Right ventricle myocardium inferior (tissue), 1 donor: ENCODE results near the gene C1orf174. TPM values are rescaled to one million over a fixed set of nuclear protein-coding genes. Genes with fewer than 3 reads are reported as not detected.

ENCODE experiments used
- ATAC-seq: fragments of 200-7000 bp; cut with Tn5 transposase; one replicate; pipeline ENCODE4 v1.9.1; 2020; ENCODE audit warnings: mild to moderate bottlenecking, moderate library complexity
- DNase-seq: peaks from one replicate; pipeline ENCODE4 v3.0.0; 2021; ENCODE audit errors: missing footprints
- intact Hi-C: fragments of 100-400 bp; cut with DNase I; formaldehyde crosslinking; loops from one replicate; pipeline ENCODE4 v1.11.0; 2022
- total RNA-seq: library from RNA; stranded (reverse); fragmentation: NEBNext Ultra II Directional; extraction: Animal tissue kit (Norgen Biotek cat#: 25700); gene quantifications from one replicate; pipeline ENCODE4 v1.2.1, GENCODE V29; 2021
- donor health status: DM: no; HTN: yes; CAD: no; lungs with severe emphysema.

The C1orf174 gene
- total RNA-seq, 1 donor from 2014 or later: 14.1 TPM

DNA sequence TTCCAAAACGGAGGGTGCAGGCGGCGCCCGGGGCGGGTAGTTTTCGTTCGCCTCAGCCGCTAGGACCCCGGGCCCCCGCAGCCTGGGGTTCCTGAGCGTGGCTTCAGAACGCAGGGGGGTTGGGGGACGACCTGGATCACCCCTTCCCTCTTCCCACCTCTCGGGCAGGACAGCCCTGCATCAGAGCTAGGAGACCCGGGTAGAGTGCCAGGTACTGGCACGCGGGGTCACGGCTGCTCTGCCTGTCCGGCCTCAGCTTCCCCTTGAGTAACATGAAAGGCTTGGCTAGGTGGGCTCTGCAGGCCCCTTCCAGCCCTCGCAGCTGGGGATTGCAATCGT lies 42.3 kb downstream of the C1orf174 start:
- DNase-seq: no peak
- ATAC-seq: no peak
- intact Hi-C loops: loop anchor here (5.0 kb wide), 1 partner anchor 40 kb away; no protein-coding TSS in a partner anchor

DNA sequence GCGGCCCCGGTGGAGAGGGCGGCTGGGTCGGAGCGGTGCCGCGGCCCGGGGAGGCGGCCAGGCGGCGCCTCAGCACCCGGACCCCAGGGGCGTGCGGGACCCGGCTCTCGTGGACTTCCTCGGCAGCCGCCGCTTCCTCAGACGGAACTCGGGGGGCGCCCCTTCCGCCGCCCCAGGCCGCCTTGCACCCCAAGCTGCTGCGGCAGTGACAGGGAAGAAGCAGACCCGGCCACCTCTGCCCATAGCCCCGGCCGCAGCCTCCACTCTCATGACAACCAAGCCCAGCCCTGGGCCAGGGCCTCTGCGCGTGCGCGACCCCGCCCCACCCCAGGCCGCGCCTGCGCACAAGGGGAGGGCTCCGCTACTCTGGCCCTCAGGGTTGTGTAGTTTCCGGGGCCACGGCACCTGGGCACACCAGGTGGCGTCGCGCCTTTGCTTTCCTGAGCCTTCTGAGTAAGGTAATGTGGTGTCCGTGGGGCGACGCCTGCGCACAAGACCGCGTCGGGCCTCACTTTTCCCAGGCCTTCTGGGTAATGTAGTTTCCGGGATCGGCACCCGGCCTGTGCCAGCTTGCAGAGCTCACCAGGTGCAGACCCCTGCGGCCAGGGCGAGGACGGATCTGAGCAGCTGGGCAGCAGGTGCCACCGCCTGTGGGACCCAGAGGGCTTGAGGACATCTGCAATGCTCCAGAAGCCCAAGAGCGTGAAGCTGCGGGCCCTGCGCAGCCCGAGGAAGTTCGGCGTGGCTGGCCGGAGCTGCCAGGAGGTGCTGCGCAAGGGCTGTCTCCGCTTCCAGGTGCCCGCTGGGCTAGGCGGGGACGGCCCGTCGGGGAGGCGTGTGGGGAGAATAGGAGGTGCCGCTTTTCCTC lies 42.9 kb downstream of the C1orf174 start, which contains the start of the genes CEP104 and DFFB:
CEP104 (minus strand) TSS at position 289 of the 868 bp plus-strand sequence. CDS start 4,804 bp downstream, outside the sequence.
DFFB (plus strand) TSS at position 554 of the 868 bp plus-strand sequence; CDS start at position 682, 128 bp downstream.
- peak; percentile 97 for ATAC-seq
- peak; percentile 94 for DNase-seq
- intact Hi-C loops: loop anchor here (5.0 kb wide), 1 partner anchor 40 kb away; no protein-coding TSS in a partner anchor

DNA sequence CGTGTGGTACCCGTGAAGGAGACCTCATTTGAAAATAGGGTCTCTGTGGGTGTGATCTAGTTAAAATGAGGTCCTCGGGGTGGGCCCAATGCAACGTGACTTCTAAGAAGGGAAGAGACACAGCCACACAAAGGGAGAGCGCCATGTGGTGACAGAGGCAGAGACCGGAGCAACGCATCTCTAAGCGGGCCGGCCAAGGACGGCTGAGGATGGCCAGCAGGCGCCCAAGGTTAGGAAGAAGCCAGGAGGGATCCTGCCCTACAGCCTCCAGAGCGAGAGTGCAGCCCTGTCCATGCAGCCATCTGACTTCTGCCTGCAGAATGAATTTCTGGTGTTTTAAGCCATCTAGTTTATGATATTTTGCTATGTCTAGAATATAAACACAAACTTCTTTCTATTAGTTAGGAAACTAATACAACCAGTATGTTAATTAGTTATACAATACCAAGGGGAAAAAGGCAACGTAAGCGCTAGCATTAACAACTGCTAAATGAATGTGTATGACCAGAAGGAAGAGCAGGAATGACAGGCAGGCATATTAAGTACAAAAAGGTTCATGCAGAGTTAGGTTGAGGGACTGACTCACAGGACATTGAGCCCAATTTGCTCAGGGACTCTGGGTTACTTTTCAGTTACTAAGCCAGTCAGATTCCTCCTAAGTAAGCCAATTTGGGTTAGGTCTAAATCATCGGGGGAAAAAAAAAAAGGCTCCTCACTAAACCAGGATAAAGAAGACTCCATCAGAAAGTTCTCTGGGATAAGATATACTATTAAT lies 47.2 kb downstream of the C1orf174 start:
- intact Hi-C loops: no loop called here
- no peak for ATAC-seq
- DNase-seq: no peak

DNA sequence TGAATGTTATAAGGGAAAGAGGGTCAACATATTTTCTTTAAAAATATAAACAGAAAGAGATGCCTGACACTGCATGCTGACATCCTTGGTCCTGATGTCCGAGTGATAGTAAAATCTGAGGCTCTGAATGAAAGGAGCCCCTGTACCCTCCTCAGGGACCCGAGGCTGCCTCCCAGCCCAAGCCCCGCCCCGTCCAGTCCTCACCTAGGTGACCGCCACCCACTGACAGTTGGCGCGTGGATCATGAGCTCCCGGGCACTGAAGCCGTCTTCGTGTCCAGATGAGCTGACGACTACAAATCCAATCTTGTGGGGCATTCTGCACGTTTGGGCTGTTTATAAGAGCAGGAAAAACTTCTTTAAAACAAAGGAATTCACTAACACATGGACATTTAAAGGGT lies 48.0 kb downstream of the C1orf174 start:
- DNase-seq: no peak
- no peak for ATAC-seq
- intact Hi-C loops: no loop called here

DNA sequence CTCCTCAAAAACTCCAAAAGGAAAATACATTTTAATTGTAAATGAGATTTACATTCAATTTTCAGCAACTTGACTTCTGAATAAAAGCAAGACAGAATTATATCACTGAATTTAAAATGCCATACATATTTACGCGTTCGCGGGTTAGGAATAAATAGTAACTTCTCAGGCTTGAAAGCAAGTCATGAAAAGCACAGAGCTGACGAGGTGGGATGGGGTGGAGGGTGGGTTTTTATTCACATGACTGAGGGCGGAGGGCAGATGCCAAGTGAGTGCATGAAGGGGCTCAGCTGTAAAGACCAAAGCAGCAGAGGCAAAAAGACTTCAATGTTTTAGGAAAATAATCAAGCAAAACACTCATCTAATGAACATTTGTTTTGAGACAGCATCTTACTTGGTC lies 48.8 kb downstream of the C1orf174 start:
- no peak for ATAC-seq
- intact Hi-C loops: no loop called here
- DNase-seq: no peak

DNA sequence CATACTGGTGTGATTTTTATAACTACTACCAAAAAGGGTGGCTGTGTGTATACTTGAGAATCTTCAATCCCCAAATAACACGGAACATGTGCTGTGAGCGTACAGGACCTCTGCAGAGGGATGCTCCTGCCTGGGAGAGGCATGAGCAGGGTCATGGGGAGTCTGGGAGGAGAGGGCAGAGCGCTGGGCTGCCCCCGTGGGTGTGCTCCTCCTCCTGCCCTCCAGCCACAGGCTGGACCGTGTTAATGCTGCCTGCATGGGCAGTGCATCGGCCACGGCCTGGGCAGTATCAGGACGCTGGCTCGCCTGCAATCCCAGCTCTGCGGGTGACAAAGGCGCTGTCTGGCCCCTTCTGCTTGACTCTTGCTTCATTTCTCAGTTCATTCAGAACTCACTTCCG lies 49.2 kb downstream of the C1orf174 start:
- intact Hi-C loops: no loop called here
- ATAC-seq (no peak), DNase-seq (no peak)

DNA sequence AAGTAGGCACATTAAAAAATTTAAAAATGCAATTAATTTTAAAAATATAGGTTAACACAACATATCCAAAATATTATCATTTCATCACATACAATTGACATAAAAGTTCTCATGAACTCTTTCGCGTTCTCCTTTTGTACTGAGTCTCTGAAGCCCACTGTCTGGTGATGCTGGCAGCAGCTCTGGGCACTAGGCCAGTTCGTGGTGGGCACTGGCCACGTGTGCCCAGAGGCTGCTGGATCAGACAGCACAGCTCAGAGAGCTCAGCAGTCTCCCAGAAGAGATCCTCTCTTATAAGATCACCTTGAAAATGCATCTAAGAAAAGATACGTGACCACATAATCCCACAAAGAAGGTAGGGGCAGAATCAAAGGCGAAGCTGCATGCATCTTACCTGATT lies 53.0 kb downstream of the C1orf174 start:
- intact Hi-C loops: no loop called here
- no peak for DNase-seq

DNA sequence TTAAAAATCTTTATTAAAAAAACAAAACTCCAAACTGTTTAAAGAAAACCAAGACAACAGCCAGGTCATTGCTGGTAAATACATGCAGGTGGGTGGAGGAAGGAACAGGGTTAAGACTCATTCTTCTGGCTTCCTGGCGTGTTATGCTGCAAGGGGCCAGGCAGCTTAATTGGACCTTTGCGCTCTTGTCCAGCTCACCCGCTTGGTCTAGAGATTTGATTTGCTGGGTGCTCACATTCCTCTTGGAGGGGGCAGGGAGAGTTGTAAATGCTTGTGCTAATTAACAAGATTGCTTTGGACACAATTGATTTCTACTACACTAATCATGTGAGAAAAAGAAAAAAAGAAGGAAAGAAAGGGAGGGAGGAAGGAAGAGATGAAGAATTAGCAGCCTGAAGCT lies 53.5 kb downstream of the C1orf174 start:
- no peak for ATAC-seq
- intact Hi-C loops: no loop called here
- no peak for DNase-seq

More for the DNA sequence above, 53.0 kb downstream of the C1orf174 start:
- ATAC-seq: no peak

DNA sequence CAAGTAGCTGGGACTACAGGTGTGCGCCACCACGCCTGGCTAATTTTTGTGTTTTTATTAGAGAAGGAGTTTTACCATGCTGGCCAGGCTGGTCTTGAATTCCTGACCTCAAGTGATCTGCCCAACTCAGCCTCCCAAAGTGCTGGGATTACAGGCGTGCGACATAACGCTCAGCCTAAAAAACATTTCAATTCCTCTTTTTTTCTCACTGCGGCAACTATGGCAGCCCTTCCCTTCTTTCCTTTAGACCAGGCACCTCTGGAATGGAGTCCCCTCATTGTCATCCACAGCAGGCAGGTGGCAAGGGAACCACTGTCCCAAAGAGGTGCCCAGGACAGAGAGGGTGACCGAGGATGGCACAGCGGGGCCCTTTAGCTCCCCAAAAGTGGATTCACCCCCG lies 57.2 kb downstream of the C1orf174 start:
- ATAC-seq (no peak), DNase-seq (no peak)
- intact Hi-C loops: no loop called here

DNA sequence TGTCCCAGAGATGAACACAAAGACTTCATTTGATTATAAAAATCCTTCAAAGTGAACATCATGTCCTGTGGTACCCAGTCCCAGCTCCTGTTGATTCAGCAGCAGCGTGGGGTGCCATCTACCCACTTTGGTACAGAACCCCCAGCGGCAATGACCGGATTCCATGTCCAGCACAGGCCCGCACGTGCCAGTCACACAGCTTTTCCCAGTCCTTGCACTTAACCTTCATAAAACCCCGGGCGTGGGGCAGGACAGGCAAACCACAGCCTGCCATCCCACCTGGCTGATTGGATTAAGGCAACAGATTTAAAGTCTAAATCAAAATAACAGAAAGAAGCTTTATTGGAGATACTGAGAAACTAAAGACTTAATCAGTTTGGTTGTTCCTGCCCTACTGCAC lies 58.6 kb downstream of the C1orf174 start:
- intact Hi-C loops: no loop called here
- ATAC-seq (no peak), DNase-seq (no peak)

Other genes with a start within 250 kb of the C1orf174 start
- gene TP73, start 247.8 kb downstream of the C1orf174 start, total RNA-seq: 0.14 TPM
- not detected for gene CCDC27, start 147.8 kb downstream of the C1orf174 start, total RNA-seq
- gene SMIM1, start 127.5 kb downstream of the C1orf174 start, total RNA-seq: 13.0 TPM
- 54.5 TPM for gene LRRC47, start 103.8 kb downstream of the C1orf174 start, total RNA-seq
- gene CEP104, start 43.1 kb downstream of the C1orf174 start, total RNA-seq: 34.1 TPM
- gene DFFB, start 42.8 kb downstream of the C1orf174 start, total RNA-seq: 3.3 TPM